ENCODE results near the gene UVRAG. TPM values are rescaled to one million over a fixed set of nuclear protein-coding genes. Genes with fewer than 3 reads are reported as not detected.
"Not testable (repeated sequence)": the region's sequence is repeated elsewhere in the genome, so short reads cannot be mapped to it uniquely, and the experiment has no call there.

The UVRAG gene
- polyA plus RNA-seq, 1 donor = 13.8 TPM

DNA sequence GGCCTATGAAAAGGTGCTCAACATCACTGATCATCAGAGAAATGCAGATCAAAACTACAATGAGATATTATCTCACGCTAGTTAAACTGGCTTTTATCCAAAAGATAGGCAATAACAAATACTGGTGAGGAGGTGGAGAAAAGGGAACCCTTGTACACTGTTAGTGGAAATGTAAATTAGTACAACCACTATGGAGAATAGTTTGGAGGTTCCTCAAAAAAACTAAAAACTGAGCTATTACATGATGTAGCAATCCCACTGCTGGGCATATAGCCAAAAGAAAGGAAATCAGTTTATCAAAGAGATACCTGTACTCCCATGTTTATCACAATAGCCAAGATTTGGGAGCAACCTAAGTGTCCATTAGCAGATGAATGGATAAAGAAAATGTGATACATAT, 118.7 kb downstream of the UVRAG start:
- not testable (repeated sequence) for H3K36me3 ChIP-seq (ENCODE audit: control insufficient read depth, insufficient read depth, low read length); H3K9me3 ChIP-seq (ENCODE audit: control insufficient read depth, low read depth, low read length); H3K27ac ChIP-seq (ENCODE audit: low read length); H3K4me1 ChIP-seq (ENCODE audit: control insufficient read depth, insufficient read depth, low read length); H3K27me3 ChIP-seq (ENCODE audit: control insufficient read depth, insufficient read depth, low read length); DNase-seq; H3K4me3 ChIP-seq (ENCODE audit: low read length)
- no CpG with 5 or more reads among the region's 1 CpG for WGBS (ENCODE audit: insufficient coverage, low lambda C conversion rate)

DNA sequence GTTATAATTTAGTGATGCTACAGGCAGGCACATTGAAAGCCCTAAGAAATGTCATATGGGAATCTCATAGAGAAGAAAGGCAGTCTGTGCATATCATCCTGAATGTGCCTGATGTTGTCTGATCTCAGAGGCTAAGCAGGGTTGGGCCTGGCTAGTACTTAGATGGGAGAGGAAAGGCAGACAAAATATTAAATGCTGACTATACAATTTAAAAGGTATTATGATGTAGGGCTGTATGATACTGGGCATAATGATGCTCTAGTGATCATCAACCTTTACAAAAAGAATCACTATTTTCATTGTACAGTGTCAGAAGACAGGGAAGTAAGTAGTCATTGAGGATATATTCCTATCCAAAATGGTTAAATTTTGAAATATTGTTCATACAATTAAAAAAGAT, 119.8 kb downstream of the UVRAG start:
- Histone ChIP-seq H3K9me3 (ENCODE audit: control insufficient read depth, low read depth, low read length) (no peaks in the 10 kb centered on the region), H3K27ac (ENCODE audit: low read length) (no peak overlapping the region), H3K27me3 (ENCODE audit: control insufficient read depth, insufficient read depth, low read length) (no peaks in the 10 kb centered on the region), H3K4me1 (ENCODE audit: control insufficient read depth, insufficient read depth, low read length) (no peaks in the 10 kb centered on the region), H3K36me3 (ENCODE audit: control insufficient read depth, insufficient read depth, low read length) (no peaks in the 10 kb centered on the region), H3K4me3 (ENCODE audit: low read length) (no peak overlapping the region)
- DNase-seq = no peak

DNA sequence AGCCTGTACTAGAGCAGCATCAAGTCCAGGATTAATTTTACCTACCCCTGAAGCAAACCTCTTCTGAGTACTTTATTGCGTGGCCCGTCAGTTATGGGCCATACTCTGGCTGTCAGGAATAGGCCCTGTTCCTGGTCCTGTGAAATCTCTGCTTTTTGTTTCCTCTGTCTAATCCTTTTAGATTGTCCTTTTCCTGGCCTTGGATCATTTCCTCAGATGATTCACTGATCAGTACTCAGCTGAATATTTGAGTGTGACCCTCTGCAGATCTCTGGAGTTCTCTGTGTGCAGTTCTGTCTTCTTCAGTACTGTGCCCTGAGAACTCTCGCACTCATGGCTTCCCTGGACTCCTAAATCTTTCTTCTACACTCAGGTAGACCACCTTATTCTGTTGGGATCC, 123.5 kb downstream of the UVRAG start:
- DNase-seq = no peak
- no peak overlapping the region for H3K4me3 ChIP-seq (ENCODE audit: low read length)

GRCh38 chr11:75939516-75939915, 124.5 kb downstream of the UVRAG start:
- H3K36me3 ChIP-seq (ENCODE audit: control insufficient read depth, insufficient read depth, low read length) = no peaks in the 10 kb centered on the region
- H3K27ac ChIP-seq (ENCODE audit: low read length) = no peak overlapping the region
- H3K4me1 ChIP-seq (ENCODE audit: control insufficient read depth, insufficient read depth, low read length) = no peaks in the 10 kb centered on the region
- H3K4me3 ChIP-seq (ENCODE audit: low read length) = no peak overlapping the region
- H3K27me3 ChIP-seq (ENCODE audit: control insufficient read depth, insufficient read depth, low read length) = no peaks in the 10 kb centered on the region
- WGBS (ENCODE audit: insufficient coverage, low lambda C conversion rate) = no CpG with 5 or more reads among the region's 1 CpG
- H3K9me3 ChIP-seq (ENCODE audit: control insufficient read depth, low read depth, low read length) = no peaks in the 10 kb centered on the region
- DNase-seq = no peak

More for the DNA sequence above, 123.5 kb downstream of the UVRAG start:
- Histone ChIP-seq H3K27me3 (ENCODE audit: control insufficient read depth, insufficient read depth, low read length) (no peaks in the 10 kb centered on the region), H3K9me3 (ENCODE audit: control insufficient read depth, low read depth, low read length) (no peaks in the 10 kb centered on the region), H3K4me1 (ENCODE audit: control insufficient read depth, insufficient read depth, low read length) (no peaks in the 10 kb centered on the region), H3K36me3 (ENCODE audit: control insufficient read depth, insufficient read depth, low read length) (no peaks in the 10 kb centered on the region), H3K27ac (ENCODE audit: low read length) (no peak overlapping the region)
- WGBS (ENCODE audit: insufficient coverage, low lambda C conversion rate) = no CpG with 5 or more reads among the region's 3 CpGs

DNA sequence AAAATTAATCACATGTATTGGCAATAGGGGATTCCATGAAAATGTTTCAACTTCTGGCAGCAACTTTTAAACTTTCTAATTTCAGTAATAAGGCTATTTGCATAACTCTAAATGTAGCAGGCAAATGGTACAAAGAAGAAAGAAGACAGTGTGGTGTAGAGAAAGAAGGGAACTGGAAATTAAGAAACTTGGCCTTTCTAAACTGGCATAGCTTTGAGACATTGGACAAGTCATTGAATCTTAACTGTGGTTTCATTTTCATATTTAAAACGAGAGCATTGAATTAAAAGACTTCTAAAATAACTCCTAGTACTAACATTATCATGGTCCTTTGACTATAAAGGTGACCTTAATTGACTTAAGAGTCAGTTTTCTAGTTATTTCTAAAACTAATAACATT, 125.0 kb downstream of the UVRAG start:
- no peak for DNase-seq
- H3K27ac ChIP-seq (ENCODE audit: low read length) = no peak overlapping the region
- WGBS (ENCODE audit: insufficient coverage, low lambda C conversion rate) = no CpG with 5 or more reads among the region's 1 CpG
- no peaks in the 10 kb centered on the region for H3K4me1 ChIP-seq (ENCODE audit: control insufficient read depth, insufficient read depth, low read length)
- no peaks in the 10 kb centered on the region for H3K27me3 ChIP-seq (ENCODE audit: control insufficient read depth, insufficient read depth, low read length)
- no peaks in the 10 kb centered on the region for H3K36me3 ChIP-seq (ENCODE audit: control insufficient read depth, insufficient read depth, low read length)
- no peaks in the 10 kb centered on the region for H3K9me3 ChIP-seq (ENCODE audit: control insufficient read depth, low read depth, low read length)
- no peak overlapping the region for H3K4me3 ChIP-seq (ENCODE audit: low read length)

GRCh38 chr11:75940911-75941310, 125.9 kb downstream of the UVRAG start:
- Histone ChIP-seq H3K27me3 (ENCODE audit: control insufficient read depth, insufficient read depth, low read length) (no peaks in the 10 kb centered on the region), H3K4me1 (ENCODE audit: control insufficient read depth, insufficient read depth, low read length) (no peaks in the 10 kb centered on the region), H3K4me3 (ENCODE audit: low read length) (no peak overlapping the region), H3K27ac (ENCODE audit: low read length) (no peak overlapping the region), H3K36me3 (ENCODE audit: control insufficient read depth, insufficient read depth, low read length) (no peaks in the 10 kb centered on the region), H3K9me3 (ENCODE audit: control insufficient read depth, low read depth, low read length) (no peaks in the 10 kb centered on the region)
- DNase-seq = no peak

- WGBS (ENCODE audit: insufficient coverage, low lambda C conversion rate) = 94% methylated on average over 3 of the region's 3 CpGs
- no peaks in the 10 kb centered on the region for H3K36me3 ChIP-seq (ENCODE audit: control insufficient read depth, insufficient read depth, low read length)
- peaks cover 6% of the 10 kb centered on the region for H3K4me1 ChIP-seq (ENCODE audit: control insufficient read depth, insufficient read depth, low read length)
- H3K4me3 ChIP-seq (ENCODE audit: low read length) = no peak overlapping the region
- DNase-seq = no peak
- H3K27me3 ChIP-seq (ENCODE audit: control insufficient read depth, insufficient read depth, low read length) = no peaks in the 10 kb centered on the region
- H3K27ac ChIP-seq (ENCODE audit: low read length) = no peak overlapping the region
- H3K9me3 ChIP-seq (ENCODE audit: control insufficient read depth, low read depth, low read length) = no peaks in the 10 kb centered on the region
Measured at GRCh38 chr11:75944515-75944914, 129.5 kb downstream of the UVRAG start.

GRCh38 chr11:75945446-75945845, 130.4 kb downstream of the UVRAG start:
- DNase-seq = no peak
- no peaks in the 10 kb centered on the region for H3K9me3 ChIP-seq (ENCODE audit: control insufficient read depth, low read depth, low read length)
- WGBS (ENCODE audit: insufficient coverage, low lambda C conversion rate) = 80% methylated on average over 1 of the region's 1 CpG
- H3K36me3 ChIP-seq (ENCODE audit: control insufficient read depth, insufficient read depth, low read length) = no peaks in the 10 kb centered on the region
- H3K4me1 ChIP-seq (ENCODE audit: control insufficient read depth, insufficient read depth, low read length) = peaks cover 6% of the 10 kb centered on the region
- no peaks in the 10 kb centered on the region for H3K27me3 ChIP-seq (ENCODE audit: control insufficient read depth, insufficient read depth, low read length)
- no peak overlapping the region for H3K4me3 ChIP-seq (ENCODE audit: low read length)
- no peak overlapping the region for H3K27ac ChIP-seq (ENCODE audit: low read length)

GRCh38 chr11:75945947-75946346, 130.9 kb downstream of the UVRAG start:
- Histone ChIP-seq H3K36me3 (ENCODE audit: control insufficient read depth, insufficient read depth, low read length) (no peaks in the 10 kb centered on the region), H3K4me1 (ENCODE audit: control insufficient read depth, insufficient read depth, low read length) (peaks cover 6% of the 10 kb centered on the region), H3K4me3 (ENCODE audit: low read length) (no peak overlapping the region), H3K27me3 (ENCODE audit: control insufficient read depth, insufficient read depth, low read length) (no peaks in the 10 kb centered on the region), H3K9me3 (ENCODE audit: control insufficient read depth, low read depth, low read length) (no peaks in the 10 kb centered on the region), H3K27ac (ENCODE audit: low read length) (no peak overlapping the region)
- no peak for DNase-seq
- WGBS (ENCODE audit: insufficient coverage, low lambda C conversion rate) = no CpG with 5 or more reads among the region's 2 CpGs

DNA sequence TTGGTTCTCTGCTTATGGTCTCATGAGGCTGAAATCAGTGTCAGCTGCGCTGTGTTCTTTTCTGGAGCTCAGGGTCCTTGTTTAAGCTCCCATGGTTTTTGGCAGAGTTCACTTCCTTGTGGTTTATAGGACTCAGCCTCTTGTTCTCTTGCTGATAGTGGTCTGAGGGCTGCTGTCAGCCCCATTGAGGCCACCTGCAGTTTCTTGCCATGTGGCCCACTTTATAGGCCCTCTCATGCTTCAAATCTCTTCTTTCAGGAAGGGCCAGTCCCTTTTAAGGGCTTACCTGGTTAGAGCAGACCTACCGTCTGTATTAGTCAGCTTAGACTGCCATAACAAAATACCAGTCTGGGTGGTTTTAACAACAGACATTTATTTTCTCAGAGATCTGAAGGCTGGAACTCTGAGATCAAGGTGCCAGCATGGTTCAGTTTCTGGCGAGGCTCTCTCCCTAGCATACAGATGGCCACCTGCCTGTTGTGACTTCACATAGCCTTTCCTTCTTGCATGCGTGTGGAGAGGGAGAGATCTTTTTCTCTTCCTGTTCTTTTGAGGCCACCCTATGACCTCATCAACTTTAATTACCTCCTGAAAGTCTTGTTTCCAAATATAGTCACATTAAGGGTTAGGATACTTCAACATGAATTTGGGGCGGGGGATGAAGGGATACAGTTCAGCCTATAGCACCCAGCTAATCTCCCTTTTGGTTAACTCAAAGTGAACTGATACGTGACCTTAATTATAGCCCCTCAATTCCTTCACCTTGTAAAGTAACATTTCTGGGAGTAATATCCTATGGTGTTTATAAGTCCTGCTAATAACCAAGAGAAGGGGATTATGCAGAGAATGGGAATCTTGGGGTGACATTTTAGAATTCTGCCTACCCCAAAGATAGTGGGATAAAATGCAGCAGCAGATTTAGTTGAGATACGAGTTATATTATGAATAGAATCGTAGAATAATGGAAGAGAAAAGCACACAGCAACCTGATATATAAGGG, 131.8 kb downstream of the UVRAG start:
- no peak overlapping the region for H3K4me3 ChIP-seq (ENCODE audit: low read length)
- H3K4me1 ChIP-seq (ENCODE audit: control insufficient read depth, insufficient read depth, low read length) = peaks cover 6% of the 10 kb centered on the region
- DNase-seq = peak in 1 of 2 donors; percentile 42
- no peaks in the 10 kb centered on the region for H3K36me3 ChIP-seq (ENCODE audit: control insufficient read depth, insufficient read depth, low read length)
- WGBS (ENCODE audit: insufficient coverage, low lambda C conversion rate) = 93% methylated on average over 3 of the region's 8 CpGs
- H3K9me3 ChIP-seq (ENCODE audit: control insufficient read depth, low read depth, low read length) = no peaks in the 10 kb centered on the region
- no peak overlapping the region for H3K27ac ChIP-seq (ENCODE audit: low read length)
- no peaks in the 10 kb centered on the region for H3K27me3 ChIP-seq (ENCODE audit: control insufficient read depth, insufficient read depth, low read length)
